Body of pancreas (tissue), 4 donors: ENCODE measurements around the gene KLHL36.

ENCODE experiments used
- POLR2A ChIP-seq, 3 donors: fragments of 450-650 bp; IDR thresholded peaks; one replicate each; pipeline ENCODE4 v1.6.1; 2016; ENCODE audit warnings: antibody characterized with exemption in 3 of 3, mild to moderate bottlenecking in 2 of 3
- TF ChIP-seq, protein P1 (sequence below), 7 experiments: fragments of 450-650 bp in 4 of 7; fragments of 200-600 bp in 3 of 7; sonication (generic) in 3 of 7; IDR thresholded peaks; one replicate each; pipeline ENCODE4 v1.5.1; 2016 to 2019; ENCODE audit warnings: antibody characterized with exemption in 7 of 7

DNA sequence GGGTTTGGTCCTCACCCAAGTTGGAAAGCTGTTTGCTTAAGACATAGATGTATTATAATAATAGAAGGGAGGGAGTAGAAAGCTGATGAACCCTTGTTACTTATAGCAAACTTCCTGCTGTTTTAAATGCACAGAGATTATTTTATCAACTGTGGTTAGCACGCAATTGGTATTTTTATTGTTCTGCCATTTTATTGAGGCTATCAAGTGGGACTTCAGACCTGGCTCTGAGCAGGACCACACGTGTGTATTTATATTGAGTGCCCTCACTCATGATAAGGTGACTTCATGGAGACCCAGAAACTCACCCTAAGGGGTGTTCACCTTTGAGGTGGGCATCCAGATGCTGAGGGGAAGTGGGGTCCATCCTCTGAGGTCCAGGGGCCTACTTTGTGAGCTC, 17.0 kb downstream of the KLHL36 start:
- TF ChIP-seq, protein P1, sequence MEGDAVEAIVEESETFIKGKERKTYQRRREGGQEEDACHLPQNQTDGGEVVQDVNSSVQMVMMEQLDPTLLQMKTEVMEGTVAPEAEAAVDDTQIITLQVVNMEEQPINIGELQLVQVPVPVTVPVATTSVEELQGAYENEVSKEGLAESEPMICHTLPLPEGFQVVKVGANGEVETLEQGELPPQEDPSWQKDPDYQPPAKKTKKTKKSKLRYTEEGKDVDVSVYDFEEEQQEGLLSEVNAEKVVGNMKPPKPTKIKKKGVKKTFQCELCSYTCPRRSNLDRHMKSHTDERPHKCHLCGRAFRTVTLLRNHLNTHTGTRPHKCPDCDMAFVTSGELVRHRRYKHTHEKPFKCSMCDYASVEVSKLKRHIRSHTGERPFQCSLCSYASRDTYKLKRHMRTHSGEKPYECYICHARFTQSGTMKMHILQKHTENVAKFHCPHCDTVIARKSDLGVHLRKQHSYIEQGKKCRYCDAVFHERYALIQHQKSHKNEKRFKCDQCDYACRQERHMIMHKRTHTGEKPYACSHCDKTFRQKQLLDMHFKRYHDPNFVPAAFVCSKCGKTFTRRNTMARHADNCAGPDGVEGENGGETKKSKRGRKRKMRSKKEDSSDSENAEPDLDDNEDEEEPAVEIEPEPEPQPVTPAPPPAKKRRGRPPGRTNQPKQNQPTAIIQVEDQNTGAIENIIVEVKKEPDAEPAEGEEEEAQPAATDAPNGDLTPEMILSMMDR (IDR thresholded peaks at IDR 0.05): no peak
- TF ChIP-seq POLR2A (IDR thresholded peaks at IDR 0.05): no peak
